ENCODE data around the gene MAP7.

DNA sequence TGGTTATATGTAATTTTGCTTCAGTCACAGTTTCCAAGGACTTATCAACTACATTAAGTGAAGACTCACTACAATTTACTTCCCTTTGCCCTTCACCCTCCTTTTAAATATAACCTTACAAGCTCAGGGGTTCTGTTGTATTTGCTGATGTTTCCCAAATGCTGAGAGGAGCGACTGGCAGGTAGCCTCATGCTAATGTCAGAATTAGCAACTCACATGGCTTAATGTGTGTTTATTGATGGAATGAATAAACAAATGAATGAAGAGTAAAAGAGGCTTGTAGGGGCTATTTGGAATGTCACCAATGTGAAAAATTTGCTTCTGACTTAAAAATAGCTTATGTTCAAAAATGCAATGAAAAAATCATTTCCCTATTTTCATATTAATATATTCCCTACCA, 41.4 kb upstream of the MAP7 start:
- TF ChIP-seq, protein P1, sequence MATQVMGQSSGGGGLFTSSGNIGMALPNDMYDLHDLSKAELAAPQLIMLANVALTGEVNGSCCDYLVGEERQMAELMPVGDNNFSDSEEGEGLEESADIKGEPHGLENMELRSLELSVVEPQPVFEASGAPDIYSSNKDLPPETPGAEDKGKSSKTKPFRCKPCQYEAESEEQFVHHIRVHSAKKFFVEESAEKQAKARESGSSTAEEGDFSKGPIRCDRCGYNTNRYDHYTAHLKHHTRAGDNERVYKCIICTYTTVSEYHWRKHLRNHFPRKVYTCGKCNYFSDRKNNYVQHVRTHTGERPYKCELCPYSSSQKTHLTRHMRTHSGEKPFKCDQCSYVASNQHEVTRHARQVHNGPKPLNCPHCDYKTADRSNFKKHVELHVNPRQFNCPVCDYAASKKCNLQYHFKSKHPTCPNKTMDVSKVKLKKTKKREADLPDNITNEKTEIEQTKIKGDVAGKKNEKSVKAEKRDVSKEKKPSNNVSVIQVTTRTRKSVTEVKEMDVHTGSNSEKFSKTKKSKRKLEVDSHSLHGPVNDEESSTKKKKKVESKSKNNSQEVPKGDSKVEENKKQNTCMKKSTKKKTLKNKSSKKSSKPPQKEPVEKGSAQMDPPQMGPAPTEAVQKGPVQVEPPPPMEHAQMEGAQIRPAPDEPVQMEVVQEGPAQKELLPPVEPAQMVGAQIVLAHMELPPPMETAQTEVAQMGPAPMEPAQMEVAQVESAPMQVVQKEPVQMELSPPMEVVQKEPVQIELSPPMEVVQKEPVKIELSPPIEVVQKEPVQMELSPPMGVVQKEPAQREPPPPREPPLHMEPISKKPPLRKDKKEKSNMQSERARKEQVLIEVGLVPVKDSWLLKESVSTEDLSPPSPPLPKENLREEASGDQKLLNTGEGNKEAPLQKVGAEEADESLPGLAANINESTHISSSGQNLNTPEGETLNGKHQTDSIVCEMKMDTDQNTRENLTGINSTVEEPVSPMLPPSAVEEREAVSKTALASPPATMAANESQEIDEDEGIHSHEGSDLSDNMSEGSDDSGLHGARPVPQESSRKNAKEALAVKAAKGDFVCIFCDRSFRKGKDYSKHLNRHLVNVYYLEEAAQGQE (IDR thresholded peaks at IDR 0.05), result no peak
- TF ChIP-seq, protein P2, sequence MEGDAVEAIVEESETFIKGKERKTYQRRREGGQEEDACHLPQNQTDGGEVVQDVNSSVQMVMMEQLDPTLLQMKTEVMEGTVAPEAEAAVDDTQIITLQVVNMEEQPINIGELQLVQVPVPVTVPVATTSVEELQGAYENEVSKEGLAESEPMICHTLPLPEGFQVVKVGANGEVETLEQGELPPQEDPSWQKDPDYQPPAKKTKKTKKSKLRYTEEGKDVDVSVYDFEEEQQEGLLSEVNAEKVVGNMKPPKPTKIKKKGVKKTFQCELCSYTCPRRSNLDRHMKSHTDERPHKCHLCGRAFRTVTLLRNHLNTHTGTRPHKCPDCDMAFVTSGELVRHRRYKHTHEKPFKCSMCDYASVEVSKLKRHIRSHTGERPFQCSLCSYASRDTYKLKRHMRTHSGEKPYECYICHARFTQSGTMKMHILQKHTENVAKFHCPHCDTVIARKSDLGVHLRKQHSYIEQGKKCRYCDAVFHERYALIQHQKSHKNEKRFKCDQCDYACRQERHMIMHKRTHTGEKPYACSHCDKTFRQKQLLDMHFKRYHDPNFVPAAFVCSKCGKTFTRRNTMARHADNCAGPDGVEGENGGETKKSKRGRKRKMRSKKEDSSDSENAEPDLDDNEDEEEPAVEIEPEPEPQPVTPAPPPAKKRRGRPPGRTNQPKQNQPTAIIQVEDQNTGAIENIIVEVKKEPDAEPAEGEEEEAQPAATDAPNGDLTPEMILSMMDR (IDR thresholded peaks at IDR 0.05), result no peak
- no peak for TF ChIP-seq RNF2 (IDR thresholded peaks at IDR 0.05; ENCODE audit: borderline replicate concordance, low read depth)
- no peak for TF ChIP-seq RAD21 (conservative IDR thresholded peaks at IDR 0.05 in 1 of 2, IDR thresholded peaks at IDR 0.05 in 1 of 2)
